ENCODE data around the gene MSRB2.

- no peak for TF ChIP-seq POLR2A (IDR thresholded peaks at IDR 0.05)
- no peak for TF ChIP-seq CTCF (IDR thresholded peaks at IDR 0.05)
Measured at GRCh38 chr10:23058366-23058765, 37.0 kb upstream of the MSRB2 start.
